Measurements from ENCODE around the gene SH3BP2.

- TF ChIP-seq CTCF (IDR thresholded peaks at IDR 0.05) = no peak
- TF ChIP-seq POLR2A (IDR thresholded peaks at IDR 0.05) = no peak
These were observed 19.9 kb downstream of the SH3BP2 start for GRCh38 chr4:2812612-2813354.

Measured in body of pancreas (tissue), 4 donors.